HepG2 (cell line): Measurements from ENCODE around the gene LUC7L. TPM values are rescaled to one million over a fixed set of nuclear protein-coding genes. Genes with fewer than 3 reads are reported as not detected.

ENCODE experiments used
- BCL6 ChIP-seq: IDR thresholded peaks from 2 replicates; pipeline ENCODE4 v1.6.1; 2016; ENCODE audit warnings: missing genetic modification reagents, missing compliant biosample characterization
- FOSL2 ChIP-seq: sonication (generic); formaldehyde crosslinking; IDR thresholded peaks from 2 replicates; pipeline ENCODE4 v1.4.0; 2020; ENCODE audit warnings: missing genetic modification reagents
- IKZF1 ChIP-seq: fragments of 450-650 bp; IDR thresholded peaks from 2 replicates; pipeline ENCODE4 v1.7.1; 2016
- NFATC3 ChIP-seq: sonication (generic); formaldehyde crosslinking; IDR thresholded peaks from 2 replicates; pipeline ENCODE4 v1.5.1; 2020; ENCODE audit warnings: mild to moderate bottlenecking, missing genetic modification reagents
- SNAI1 ChIP-seq: sonication (generic); formaldehyde crosslinking; IDR thresholded peaks from 2 replicates; pipeline ENCODE4 v1.5.0; 2020; ENCODE audit warnings: mild to moderate bottlenecking, missing genetic modification reagents, borderline replicate concordance
- SOX6 ChIP-seq, 2 experiments: fragments of 450-650 bp in 1 of 2; sonication (generic) in 1 of 2; formaldehyde crosslinking in 1 of 2; IDR thresholded peaks; 2 replicates each; pipeline versions ENCODE4 v1.4.0 to v1.6.1; 2017 to 2020; ENCODE audit warnings: antibody characterized with exemption in 1 of 2, mild to moderate bottlenecking in 1 of 2, missing genetic modification reagents in 1 of 2
- TGIF2 ChIP-seq: IDR thresholded peaks from 2 replicates; pipeline ENCODE4 v1.6.1; 2016; ENCODE audit warnings: control low read depth, missing compliant biosample characterization
- ZBTB7B ChIP-seq: sonication (generic); formaldehyde crosslinking; IDR thresholded peaks from 2 replicates; pipeline ENCODE4 v1.4.0; 2020; ENCODE audit warnings: missing genetic modification reagents
- ZFP36 ChIP-seq: fragments of 150-350 bp; IDR thresholded peaks from 2 replicates; pipeline ENCODE4 v1.6.1; 2018; ENCODE audit warnings: borderline replicate concordance, low read length, low read depth; ENCODE audit not compliant: partially characterized antibody
- ZNF232 ChIP-seq: sonication (generic); formaldehyde crosslinking; IDR thresholded peaks from 2 replicates; pipeline ENCODE4 v1.4.0; 2020; ENCODE audit warnings: missing genetic modification reagents, borderline replicate concordance
- ZNF30 ChIP-seq: sonication (generic); formaldehyde crosslinking; IDR thresholded peaks from 2 replicates; pipeline ENCODE4 v1.5.0; 2020; ENCODE audit warnings: mild to moderate bottlenecking, missing genetic modification reagents
- ZNF589 ChIP-seq: sonication (generic); formaldehyde crosslinking; conservative IDR thresholded peaks from 2 replicates; pipeline ENCODE4 v1.8.0; 2022; ENCODE audit warnings: mild to moderate bottlenecking, moderate library complexity, missing genetic modification reagents
- polyA plus RNA-seq, 8 experiments: library from polyadenylated mRNA; depleted of rRNA in 3 of 8; stranded (reverse) in 7 of 8; unstranded in 1 of 8; fragments of >200 nt; fragmentation: Illumina TruSeq in 4 of 8; extraction: Trizol in 4 of 8; gene quantifications; 2 replicates each; pipeline versions ENCODE4 v1.2.1 to v1.2.3, GENCODE V29; 2011 to 2016; ENCODE audit warnings: low read depth in 4 of 8, missing spikeins in 1 of 8, mixed read lengths in 1 of 8; ENCODE audit not compliant: insufficient read depth in 1 of 8
- total RNA-seq, 5 experiments: library from RNA; depleted of rRNA; stranded (reverse); fragments of >200 nt; fragmentation: Illumina TruSeq; extraction: Trizol; gene quantifications; 2 replicates each; pipeline ENCODE4 v1.2.3, GENCODE V29; 2016; ENCODE audit warnings: low read depth in 1 of 5
- TF ChIP-seq, protein P1 (sequence below): sonication (generic); formaldehyde crosslinking; IDR thresholded peaks from 2 replicates; pipeline ENCODE4 v1.4.0; 2020; ENCODE audit warnings: missing genetic modification reagents, borderline replicate concordance
- TF ChIP-seq, protein P2 (sequence below): sonication (generic); formaldehyde crosslinking; IDR thresholded peaks from 2 replicates; pipeline ENCODE4 v1.4.0; 2020; ENCODE audit warnings: low read depth, missing genetic modification reagents
- TF ChIP-seq, protein P3 (sequence below): sonication (generic); formaldehyde crosslinking; IDR thresholded peaks from 2 replicates; pipeline ENCODE4 v1.5.0; 2020; ENCODE audit warnings: mild to moderate bottlenecking, low read depth, missing genetic modification reagents, borderline replicate concordance
- TF ChIP-seq, protein P4 (sequence below): sonication (generic); formaldehyde crosslinking; IDR thresholded peaks from 2 replicates; pipeline ENCODE4 v1.4.0; 2020; ENCODE audit warnings: missing genetic modification reagents

LUC7L gene
- total and polyA plus RNA-seq, 2 of the 13 experiments (the other 11 are each of a cell fraction or from before 2014, with no cell fraction given) = 48.7 to 56.9 TPM

DNA sequence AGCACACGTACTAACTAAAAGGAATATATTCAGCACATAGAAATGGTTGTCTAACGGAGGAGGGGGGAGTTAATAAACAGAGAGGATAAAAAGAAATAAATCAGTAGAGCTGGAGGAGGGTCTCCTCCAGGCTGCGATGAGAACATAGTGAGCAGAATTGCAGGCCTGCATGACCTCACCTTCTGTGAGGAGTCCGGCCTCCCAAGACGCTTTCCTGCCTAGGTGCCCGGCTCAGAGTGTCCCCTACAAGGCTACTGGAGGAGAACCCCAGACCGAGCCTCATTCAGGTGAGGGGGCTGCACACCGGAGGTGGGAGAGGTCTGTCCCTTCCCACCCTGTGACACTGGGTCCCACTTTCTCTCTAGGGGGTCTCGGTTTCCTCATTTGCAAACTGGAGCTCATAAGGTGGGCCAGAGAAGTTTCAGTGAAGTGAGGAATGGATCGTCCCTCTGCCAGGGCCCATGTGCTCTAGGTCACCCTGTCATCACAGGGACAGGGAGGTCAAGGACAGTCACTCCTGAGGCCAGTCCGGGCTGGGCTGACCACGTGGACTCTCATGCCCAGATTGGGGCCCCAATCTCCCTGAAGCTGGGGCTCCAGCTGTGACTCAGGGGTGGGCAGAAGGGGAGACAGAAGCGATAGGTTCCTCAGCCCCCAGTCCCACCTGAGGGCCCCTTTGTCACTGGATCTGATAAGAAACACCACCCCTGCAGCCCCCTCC is 66.8 kb downstream of the LUC7L start (continued):
- TF ChIP-seq, protein P1, sequence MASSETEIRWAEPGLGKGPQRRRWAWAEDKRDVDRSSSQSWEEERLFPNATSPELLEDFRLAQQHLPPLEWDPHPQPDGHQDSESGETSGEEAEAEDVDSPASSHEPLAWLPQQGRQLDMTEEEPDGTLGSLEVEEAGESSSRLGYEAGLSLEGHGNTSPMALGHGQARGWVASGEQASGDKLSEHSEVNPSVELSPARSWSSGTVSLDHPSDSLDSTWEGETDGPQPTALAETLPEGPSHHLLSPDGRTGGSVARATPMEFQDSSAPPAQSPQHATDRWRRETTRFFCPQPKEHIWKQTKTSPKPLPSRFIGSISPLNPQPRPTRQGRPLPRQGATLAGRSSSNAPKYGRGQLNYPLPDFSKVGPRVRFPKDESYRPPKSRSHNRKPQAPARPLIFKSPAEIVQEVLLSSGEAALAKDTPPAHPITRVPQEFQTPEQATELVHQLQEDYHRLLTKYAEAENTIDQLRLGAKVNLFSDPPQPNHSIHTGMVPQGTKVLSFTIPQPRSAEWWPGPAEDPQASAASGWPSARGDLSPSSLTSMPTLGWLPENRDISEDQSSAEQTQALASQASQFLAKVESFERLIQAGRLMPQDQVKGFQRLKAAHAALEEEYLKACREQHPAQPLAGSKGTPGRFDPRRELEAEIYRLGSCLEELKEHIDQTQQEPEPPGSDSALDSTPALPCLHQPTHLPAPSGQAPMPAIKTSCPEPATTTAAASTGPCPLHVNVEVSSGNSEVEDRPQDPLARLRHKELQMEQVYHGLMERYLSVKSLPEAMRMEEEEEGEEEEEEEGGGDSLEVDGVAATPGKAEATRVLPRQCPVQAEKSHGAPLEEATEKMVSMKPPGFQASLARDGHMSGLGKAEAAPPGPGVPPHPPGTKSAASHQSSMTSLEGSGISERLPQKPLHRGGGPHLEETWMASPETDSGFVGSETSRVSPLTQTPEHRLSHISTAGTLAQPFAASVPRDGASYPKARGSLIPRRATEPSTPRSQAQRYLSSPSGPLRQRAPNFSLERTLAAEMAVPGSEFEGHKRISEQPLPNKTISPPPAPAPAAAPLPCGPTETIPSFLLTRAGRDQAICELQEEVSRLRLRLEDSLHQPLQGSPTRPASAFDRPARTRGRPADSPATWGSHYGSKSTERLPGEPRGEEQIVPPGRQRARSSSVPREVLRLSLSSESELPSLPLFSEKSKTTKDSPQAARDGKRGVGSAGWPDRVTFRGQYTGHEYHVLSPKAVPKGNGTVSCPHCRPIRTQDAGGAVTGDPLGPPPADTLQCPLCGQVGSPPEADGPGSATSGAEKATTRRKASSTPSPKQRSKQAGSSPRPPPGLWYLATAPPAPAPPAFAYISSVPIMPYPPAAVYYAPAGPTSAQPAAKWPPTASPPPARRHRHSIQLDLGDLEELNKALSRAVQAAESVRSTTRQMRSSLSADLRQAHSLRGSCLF = no peak
- TF ChIP-seq TGIF2 (CRISPR knock-in tag) = peak; percentile 59; the same call in 1 of the 2 replicates
- TF ChIP-seq IKZF1 = no peak
- no peak for TF ChIP-seq ZNF589 (CRISPR knock-in tag)
- no peak for TF ChIP-seq BCL6
- no peak for TF ChIP-seq ZBTB7B (CRISPR knock-in tag)
- TF ChIP-seq ZNF30 (CRISPR knock-in tag) = no peak
- TF ChIP-seq, protein P2, sequence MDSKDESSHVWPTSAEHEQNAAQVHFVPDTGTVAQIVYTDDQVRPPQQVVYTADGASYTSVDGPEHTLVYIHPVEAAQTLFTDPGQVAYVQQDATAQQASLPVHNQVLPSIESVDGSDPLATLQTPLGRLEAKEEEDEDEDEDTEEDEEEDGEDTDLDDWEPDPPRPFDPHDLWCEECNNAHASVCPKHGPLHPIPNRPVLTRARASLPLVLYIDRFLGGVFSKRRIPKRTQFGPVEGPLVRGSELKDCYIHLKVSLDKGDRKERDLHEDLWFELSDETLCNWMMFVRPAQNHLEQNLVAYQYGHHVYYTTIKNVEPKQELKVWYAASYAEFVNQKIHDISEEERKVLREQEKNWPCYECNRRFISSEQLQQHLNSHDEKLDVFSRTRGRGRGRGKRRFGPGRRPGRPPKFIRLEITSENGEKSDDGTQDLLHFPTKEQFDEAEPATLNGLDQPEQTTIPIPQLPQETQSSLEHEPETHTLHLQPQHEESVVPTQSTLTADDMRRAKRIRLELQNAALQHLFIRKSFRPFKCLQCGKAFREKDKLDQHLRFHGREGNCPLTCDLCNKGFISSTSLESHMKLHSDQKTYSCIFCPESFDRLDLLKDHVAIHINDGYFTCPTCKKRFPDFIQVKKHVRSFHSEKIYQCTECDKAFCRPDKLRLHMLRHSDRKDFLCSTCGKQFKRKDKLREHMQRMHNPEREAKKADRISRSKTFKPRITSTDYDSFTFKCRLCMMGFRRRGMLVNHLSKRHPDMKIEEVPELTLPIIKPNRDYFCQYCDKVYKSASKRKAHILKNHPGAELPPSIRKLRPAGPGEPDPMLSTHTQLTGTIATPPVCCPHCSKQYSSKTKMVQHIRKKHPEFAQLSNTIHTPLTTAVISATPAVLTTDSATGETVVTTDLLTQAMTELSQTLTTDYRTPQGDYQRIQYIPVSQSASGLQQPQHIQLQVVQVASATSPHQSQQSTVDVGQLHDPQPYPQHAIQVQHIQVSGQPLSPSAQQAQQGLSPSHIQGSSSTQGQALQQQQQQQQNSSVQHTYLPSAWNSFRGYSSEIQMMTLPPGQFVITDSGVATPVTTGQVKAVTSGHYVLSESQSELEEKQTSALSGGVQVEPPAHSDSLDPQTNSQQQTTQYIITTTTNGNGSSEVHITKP (CRISPR knock-in tag) = no peak
- no peak for TF ChIP-seq ZFP36
- TF ChIP-seq FOSL2 (CRISPR knock-in tag) = peak; percentile 45
- TF ChIP-seq SNAI1 (CRISPR knock-in tag) = no peak
- TF ChIP-seq ZNF232 (CRISPR knock-in tag) = no peak
- no peak for TF ChIP-seq SOX6 (IDR thresholded peaks at IDR 0.05)
- TF ChIP-seq SOX6 (CRISPR knock-in tag; IDR thresholded peaks at IDR 0.05) = peak; percentile 38; the same call in 1 of the 2 replicates
- TF ChIP-seq, protein P3, sequence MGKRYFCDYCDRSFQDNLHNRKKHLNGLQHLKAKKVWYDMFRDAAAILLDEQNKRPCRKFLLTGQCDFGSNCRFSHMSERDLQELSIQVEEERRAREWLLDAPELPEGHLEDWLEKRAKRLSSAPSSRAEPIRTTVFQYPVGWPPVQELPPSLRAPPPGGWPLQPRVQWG (CRISPR knock-in tag) = no peak
- TF ChIP-seq NFATC3 = no peak
- TF ChIP-seq, protein P4, sequence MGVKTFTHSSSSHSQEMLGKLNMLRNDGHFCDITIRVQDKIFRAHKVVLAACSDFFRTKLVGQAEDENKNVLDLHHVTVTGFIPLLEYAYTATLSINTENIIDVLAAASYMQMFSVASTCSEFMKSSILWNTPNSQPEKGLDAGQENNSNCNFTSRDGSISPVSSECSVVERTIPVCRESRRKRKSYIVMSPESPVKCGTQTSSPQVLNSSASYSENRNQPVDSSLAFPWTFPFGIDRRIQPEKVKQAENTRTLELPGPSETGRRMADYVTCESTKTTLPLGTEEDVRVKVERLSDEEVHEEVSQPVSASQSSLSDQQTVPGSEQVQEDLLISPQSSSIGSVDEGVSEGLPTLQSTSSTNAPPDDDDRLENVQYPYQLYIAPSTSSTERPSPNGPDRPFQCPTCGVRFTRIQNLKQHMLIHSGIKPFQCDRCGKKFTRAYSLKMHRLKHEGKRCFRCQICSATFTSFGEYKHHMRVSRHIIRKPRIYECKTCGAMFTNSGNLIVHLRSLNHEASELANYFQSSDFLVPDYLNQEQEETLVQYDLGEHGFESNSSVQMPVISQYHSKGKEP = no peak
